Measurements from ENCODE around the gene NMNAT3.

NMNAT3 gene

DNA sequence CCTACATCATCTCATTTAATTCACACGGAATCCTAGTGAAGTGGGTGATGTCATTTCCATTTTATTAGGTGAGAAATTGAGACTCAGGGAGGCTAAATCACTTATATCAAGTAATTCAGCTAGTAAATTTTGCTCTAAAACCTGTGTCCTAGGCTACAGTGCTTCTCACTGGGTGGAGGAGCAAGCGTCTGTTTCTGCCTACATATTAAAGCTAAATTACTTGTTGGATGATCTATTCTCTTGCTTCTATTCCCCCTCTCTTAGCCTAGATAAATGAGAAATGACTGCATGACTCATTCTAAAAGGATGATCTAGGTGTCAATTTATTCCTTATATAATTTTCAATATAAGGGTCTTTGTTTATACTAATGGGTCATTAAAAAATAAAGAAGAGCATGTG is 100.4 kb downstream of the NMNAT3 start:
- DNase-seq, result no peak

DNA sequence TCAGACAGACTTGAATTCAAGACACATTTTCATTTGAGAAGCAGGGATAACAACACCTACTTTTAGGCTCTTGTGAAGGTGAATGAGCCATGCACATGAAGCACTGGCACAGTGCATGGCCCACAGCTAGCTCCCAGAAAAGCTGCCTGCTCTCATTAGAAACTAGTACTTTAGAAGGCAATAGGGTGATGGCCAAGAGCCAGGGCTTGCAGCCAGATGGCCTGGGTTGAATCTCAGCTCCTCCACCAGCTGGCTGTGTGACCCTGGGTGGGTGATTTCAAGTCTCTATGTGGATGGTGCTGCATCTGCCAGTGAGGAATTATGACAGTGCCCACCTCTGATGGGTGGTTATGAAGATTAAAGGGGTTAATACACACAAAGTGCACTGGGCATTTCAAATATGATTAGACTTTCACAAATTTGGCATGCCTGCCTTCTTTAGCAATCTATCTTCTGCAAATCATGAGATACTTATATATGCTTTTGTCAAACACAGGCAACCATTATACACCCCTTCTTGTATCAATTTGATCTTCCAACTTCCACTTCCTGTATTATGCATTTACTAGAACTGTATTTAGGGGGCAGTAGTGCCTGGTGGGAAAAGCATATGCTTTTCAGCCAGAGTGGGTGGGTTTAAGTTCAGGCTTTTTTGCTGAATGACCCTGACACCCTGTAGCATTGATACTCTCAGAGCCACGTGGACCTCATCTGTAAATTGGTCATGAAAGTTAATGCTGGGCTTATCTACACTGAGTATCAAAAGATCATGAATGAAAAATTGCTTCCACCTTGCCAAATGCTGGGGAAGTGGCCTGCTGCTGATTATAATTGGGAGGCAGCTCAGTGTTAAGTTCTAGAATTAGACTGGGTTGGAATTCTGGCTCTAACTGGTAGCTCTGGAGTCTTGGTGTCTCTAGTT is 103.5 kb downstream of the NMNAT3 start:
- DNase-seq, result peak in 2 of 4 experiments; percentile 14 to 27

GRCh38 chr3:139572847-139573672 is 104.7 kb downstream of the NMNAT3 start:
- peak; percentile 84 to 96 (median 90) for DNase-seq

GRCh38 chr3:139571711-139572110 is 106.1 kb downstream of the NMNAT3 start:
- peak; percentile 23 to 59 (median 51) for DNase-seq

GRCh38 chr3:139564294-139564861 is 113.4 kb downstream of the NMNAT3 start:
- peak in 3 of 4 experiments; percentile 30 to 51 (median 50) for DNase-seq

- peak in 2 of 4 experiments; percentile 23 to 26 for DNase-seq
These were observed 115.7 kb downstream of the NMNAT3 start for GRCh38 chr3:139561959-139562676.

DNA sequence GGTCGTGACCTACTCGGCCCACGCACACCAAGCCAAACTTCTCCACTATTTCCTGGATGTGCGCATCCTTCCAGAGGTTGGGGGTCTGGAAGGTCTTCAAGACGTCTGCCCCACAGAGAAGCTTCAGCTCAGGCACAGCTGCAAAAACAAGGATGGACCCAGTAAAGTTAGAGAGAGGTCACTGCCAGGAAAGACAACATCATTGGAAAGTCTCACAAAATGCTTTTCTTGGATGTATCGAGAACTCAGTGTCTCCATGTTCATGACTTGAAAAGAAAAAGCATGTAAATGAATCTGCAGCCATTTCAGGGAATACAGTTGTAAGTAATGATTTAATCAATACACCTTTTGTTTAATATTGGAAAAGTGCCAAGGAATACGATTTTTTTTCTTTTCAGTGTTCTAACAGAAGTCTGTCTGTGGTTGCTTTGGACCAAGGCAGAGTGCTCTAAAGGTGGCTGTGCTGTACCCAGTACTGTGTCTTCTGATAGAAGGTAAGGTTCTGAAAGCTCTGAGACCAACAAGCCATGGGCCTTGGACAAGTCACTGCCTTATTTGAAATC is 116.4 kb downstream of the NMNAT3 start:
- DNase-seq, result no peak

- no peak for DNase-seq
These were observed 117.4 kb downstream of the NMNAT3 start for GRCh38 chr3:139560411-139560810.

GRCh38 chr3:139559541-139559940 is 118.2 kb downstream of the NMNAT3 start:
- no peak for DNase-seq

GRCh38 chr3:139558351-139559266 is 119.2 kb downstream of the NMNAT3 start:
- DNase-seq, result peak in 2 of 4 experiments; percentile 28 to 43

DNA sequence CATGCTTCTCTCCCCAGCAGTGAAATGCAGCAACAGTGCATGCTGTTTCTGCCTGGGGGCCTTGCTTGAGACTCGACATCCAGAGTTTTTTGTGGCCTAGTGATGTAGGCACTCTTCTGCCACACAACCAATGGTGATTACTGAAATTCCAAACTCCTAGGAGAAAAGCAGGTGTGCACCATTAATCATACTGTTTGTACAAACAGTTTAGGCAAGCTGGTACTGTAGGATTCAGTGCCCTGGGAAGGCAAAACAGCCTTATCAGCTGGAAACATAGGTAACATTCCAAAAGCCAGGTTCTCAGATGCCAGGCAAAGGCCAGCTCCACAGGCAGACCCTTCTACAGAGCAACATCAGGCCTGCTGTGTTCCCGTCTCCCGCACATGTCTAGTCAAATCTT is 120.7 kb downstream of the NMNAT3 start:
- no peak for DNase-seq

DNA sequence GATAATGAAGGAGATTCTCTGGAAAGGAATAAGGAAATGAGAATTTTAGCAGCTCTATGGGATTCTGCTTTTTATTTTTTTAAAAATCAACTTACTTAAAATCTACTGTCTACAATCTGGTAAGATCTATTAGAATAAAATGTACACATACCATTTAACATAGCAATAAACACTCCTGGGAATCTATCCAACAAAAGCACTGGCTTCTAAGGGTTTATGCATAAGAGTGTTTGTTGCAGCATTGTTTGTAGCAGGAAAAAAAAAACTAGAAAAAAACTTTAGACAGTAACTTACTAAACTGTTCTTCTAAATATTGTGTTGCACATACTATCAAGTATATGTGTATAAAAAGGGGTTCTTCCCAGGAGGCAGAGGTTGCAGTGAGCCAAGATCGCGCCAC is 122.5 kb downstream of the NMNAT3 start:
- no peak for DNase-seq

DNA sequence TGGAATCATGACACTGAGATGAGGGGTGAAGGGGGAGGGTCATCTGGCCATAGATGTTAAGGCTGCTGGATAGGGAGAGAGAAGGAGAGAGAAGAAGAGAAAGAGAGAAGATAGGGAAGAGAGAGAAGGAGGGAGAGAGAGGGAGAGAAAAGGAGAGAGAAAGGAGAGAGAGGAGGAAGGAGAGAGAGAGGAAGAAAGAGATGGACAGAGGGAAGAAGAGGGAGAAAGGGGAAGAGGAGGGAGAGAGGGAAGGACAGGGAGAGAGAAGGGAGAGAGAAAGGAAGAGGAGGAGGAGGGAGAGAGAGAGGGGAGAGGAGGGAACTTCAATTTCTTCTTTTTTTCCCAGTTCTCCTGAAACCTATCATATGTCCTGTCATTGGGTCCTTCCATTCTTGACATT is 123.1 kb downstream of the NMNAT3 start:
- no peak for DNase-seq

GRCh38 chr3:139552632-139553365 is 125.0 kb downstream of the NMNAT3 start:
- no peak for DNase-seq

GRCh38 chr3:139548801-139549200 is 129.0 kb downstream of the NMNAT3 start:
- no peak for DNase-seq

GRCh38 chr3:139547666-139548065 is 130.1 kb downstream of the NMNAT3 start:
- DNase-seq, result no peak

GRCh38 chr3:139546772-139547171 is 131.0 kb downstream of the NMNAT3 start:
- DNase-seq, result no peak

DNA sequence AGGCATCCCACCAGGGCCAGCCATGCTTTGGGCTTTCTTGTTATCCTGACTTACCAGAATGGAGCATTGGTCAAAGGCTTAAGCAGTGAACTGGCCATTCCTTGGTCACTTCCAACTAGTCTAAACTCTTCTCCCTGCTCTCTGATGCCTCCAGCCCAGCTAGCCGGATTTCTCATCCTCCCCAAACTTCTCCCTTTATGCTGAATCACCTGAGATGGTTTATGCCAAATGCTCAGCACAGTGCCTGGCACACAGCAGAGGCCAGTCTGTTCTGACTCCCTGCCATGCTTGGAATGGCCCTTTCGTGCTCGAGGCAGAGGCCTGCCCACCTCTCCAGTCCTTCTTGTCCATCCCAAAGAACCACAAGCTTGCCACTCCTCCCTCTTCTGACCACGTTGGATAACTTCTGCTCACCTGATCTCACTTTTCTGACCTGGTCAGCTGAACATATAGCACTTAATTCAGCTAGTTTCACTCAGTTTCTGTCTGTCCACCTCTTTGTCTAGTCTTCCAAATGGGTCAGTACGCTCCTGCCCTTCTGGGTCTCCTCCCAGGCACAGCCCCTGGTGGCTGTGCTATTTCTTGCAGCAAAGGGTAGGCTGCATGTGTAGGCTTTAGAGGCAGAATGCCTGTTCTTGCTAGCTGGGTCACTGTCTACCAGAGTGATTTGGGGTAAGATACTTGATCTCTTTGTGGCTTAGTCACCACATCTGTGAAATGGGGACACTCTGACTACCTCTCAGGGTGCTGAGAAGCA is 136.1 kb downstream of the NMNAT3 start:
- DNase-seq, result no peak
